Measurements from ENCODE around the gene ZBTB5.
"Not testable (repeated sequence)": the region's sequence is repeated elsewhere in the genome, so short reads cannot be mapped to it uniquely, and the experiment has no call there.

The ZBTB5 gene

GRCh38 chr9:37465249-37466036 lies at the start of gene ZBTB5:
Gene ZBTB5 (minus strand): TSS chr9:37465450. CDS start chr9:37442551, 22,899 bp downstream.
- DNase-seq (ENCODE audit: low spot score): peak; percentile 98

GRCh38 chr9:37514999-37515398 lies 49.7 kb upstream of the ZBTB5 start:
- DNase-seq (ENCODE audit: low spot score): no peak

- not testable (repeated sequence) for DNase-seq (ENCODE audit: low spot score)
Measured at GRCh38 chr9:37514415-37514814, 49.2 kb upstream of the ZBTB5 start.

GRCh38 chr9:37512437-37512836 lies 47.2 kb upstream of the ZBTB5 start:
- no peak for DNase-seq (ENCODE audit: low spot score)

GRCh38 chr9:37511016-37512010 lies 46.1 kb upstream of the ZBTB5 start:
- no peak for DNase-seq (ENCODE audit: low spot score)

GRCh38 chr9:37510053-37510452 lies 44.8 kb upstream of the ZBTB5 start:
- not testable (repeated sequence) for DNase-seq (ENCODE audit: low spot score)

- no peak for DNase-seq (ENCODE audit: low spot score)
Measured at GRCh38 chr9:37509536-37509935, 44.3 kb upstream of the ZBTB5 start.

GRCh38 chr9:37508834-37509206 lies 43.6 kb upstream of the ZBTB5 start:
- no peak for DNase-seq (ENCODE audit: low spot score)

- DNase-seq (ENCODE audit: low spot score): no peak
Measured at GRCh38 chr9:37508135-37508833, 43.0 kb upstream of the ZBTB5 start.

- DNase-seq (ENCODE audit: low spot score): no peak
Measured at GRCh38 chr9:37507566-37508134, 42.4 kb upstream of the ZBTB5 start.

- DNase-seq (ENCODE audit: low spot score): no peak
Measured at GRCh38 chr9:37504605-37505004, 39.4 kb upstream of the ZBTB5 start.

- DNase-seq (ENCODE audit: low spot score): no peak
Measured at GRCh38 chr9:37503736-37504135, 38.5 kb upstream of the ZBTB5 start.

GRCh38 chr9:37501957-37502596 lies 36.8 kb upstream of the ZBTB5 start:
- no peak for DNase-seq (ENCODE audit: low spot score)

GRCh38 chr9:37499297-37499696 lies 34.0 kb upstream of the ZBTB5 start:
- no peak for DNase-seq (ENCODE audit: low spot score)

- no peak for DNase-seq (ENCODE audit: low spot score)
Measured at GRCh38 chr9:37498457-37498856, 33.2 kb upstream of the ZBTB5 start.

- no peak for DNase-seq (ENCODE audit: low spot score)
Measured at GRCh38 chr9:37497320-37497719, 32.1 kb upstream of the ZBTB5 start.

GRCh38 chr9:37496020-37496419 lies 30.8 kb upstream of the ZBTB5 start:
- no peak for DNase-seq (ENCODE audit: low spot score)

- DNase-seq (ENCODE audit: low spot score): no peak
Measured at GRCh38 chr9:37495571-37495970, 30.3 kb upstream of the ZBTB5 start.

- DNase-seq (ENCODE audit: low spot score): no peak
Measured at GRCh38 chr9:37491939-37492338, 26.7 kb upstream of the ZBTB5 start.

- DNase-seq (ENCODE audit: low spot score): no peak
Measured at GRCh38 chr9:37486616-37487548, 21.6 kb upstream of the ZBTB5 start.
